ENCODE results near the gene ABCD4.

The ABCD4 gene

DNA sequence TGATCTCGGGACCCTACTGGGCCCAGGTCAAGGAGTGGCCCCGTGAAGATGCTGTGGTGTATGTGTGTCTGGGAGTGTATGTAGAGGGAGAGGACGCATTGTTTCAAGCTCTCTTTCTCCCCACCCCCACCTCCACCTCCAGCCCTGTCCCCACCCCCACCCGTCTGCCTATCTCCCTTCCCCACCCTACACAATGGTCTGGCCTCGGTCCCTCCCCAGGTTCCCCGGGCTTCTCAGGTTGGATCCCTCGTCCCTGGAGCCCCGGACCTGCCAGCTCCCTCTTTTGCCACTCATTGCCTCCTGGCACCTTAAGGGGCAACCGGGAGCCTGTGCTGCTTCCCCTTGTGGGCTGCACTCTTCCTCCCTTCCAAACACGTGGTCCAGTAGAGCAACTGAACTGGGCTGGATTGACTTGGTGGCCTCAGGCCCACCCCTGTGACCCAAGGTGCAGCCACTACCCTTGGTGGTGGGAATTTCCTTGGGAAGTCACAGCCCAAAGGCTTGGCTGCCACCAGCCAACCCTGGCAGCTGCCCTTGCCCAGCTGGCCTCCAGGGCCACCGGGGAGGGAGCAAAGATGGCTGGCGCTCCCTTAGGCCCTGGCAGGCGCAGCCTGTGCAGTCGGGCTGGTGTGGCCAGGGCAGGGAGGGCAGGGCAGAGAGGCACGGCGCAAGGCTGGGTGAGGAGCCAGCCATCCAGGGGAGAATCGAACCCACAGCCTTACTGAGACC lies 46.2 kb upstream of the ABCD4 start:
- Histone ChIP-seq H3K4me3 (ENCODE audit: low read depth, low read length) (no peak overlapping the region), H3K79me2 (no peaks in the 10 kb centered on the region), H3K9ac (no peak overlapping the region), H3K27me3 (ENCODE audit: control insufficient read depth, insufficient read depth, low read length) (no peaks in the 10 kb centered on the region), H3K4me1 (no peaks in the 10 kb centered on the region), H3K36me3 (ENCODE audit: control insufficient read depth, insufficient read depth, low read length) (no peaks in the 10 kb centered on the region), H3K4me2 (ENCODE audit: low read length) (no peak overlapping the region), H3K9me3 (ENCODE audit: control insufficient read depth, low read length) (no peaks in the 10 kb centered on the region), H3K27ac (no peak overlapping the region), H2AFZ (no peak overlapping the region)
- TF ChIP-seq, protein P1, sequence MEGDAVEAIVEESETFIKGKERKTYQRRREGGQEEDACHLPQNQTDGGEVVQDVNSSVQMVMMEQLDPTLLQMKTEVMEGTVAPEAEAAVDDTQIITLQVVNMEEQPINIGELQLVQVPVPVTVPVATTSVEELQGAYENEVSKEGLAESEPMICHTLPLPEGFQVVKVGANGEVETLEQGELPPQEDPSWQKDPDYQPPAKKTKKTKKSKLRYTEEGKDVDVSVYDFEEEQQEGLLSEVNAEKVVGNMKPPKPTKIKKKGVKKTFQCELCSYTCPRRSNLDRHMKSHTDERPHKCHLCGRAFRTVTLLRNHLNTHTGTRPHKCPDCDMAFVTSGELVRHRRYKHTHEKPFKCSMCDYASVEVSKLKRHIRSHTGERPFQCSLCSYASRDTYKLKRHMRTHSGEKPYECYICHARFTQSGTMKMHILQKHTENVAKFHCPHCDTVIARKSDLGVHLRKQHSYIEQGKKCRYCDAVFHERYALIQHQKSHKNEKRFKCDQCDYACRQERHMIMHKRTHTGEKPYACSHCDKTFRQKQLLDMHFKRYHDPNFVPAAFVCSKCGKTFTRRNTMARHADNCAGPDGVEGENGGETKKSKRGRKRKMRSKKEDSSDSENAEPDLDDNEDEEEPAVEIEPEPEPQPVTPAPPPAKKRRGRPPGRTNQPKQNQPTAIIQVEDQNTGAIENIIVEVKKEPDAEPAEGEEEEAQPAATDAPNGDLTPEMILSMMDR (IDR thresholded peaks at IDR 0.05): no peak

DNA sequence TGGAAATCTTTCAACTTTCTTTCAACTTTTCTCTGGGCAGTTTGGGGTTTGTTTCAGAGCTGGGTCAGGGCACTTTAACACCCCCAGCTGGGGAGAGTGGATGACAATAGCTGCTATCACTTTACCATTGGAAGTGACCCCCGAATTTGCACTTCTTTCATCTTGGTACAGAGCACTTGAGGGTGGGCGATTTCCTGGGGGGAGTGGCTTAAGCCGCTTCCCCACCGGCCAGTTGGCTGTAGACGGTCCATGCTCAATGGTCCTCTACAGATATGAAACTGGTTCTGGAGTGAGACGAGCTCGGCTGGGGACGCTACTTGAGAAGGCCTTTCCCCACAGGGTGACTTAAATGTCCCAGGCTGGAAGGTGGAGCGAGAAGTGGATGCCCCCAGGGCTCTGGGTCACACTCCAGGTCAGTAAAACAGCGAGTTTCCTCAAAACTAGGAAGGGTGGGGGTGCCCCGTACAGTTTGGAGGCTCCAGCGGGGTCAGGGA lies 45.6 kb upstream of the ABCD4 start, which contains the start of gene VRTN:
Gene VRTN (plus strand): TSS at position 231 of the 494 bp plus-strand sequence. CDS start 8,313 bp downstream, outside the sequence.
- H3K4me3 ChIP-seq (ENCODE audit: low read depth, low read length): no peak within 1 kb of the TSS
- H3K27ac ChIP-seq: no peak within 1 kb of the TSS
- no peaks in the 10 kb centered on the region for H3K4me1 ChIP-seq
- TF ChIP-seq, protein P1 (IDR thresholded peaks at IDR 0.05): no peak
- H3K9me3 ChIP-seq (ENCODE audit: control insufficient read depth, low read length): no peaks in the 10 kb centered on the region
- H3K4me2 ChIP-seq (ENCODE audit: low read length): no peak within 1 kb of the TSS
- H2AFZ ChIP-seq: no peak within 1 kb of the TSS
- no peaks in the 10 kb centered on the region for H3K36me3 ChIP-seq (ENCODE audit: control insufficient read depth, insufficient read depth, low read length)
- H3K27me3 ChIP-seq (ENCODE audit: control insufficient read depth, insufficient read depth, low read length): no peaks in the 10 kb centered on the region
- H3K9ac ChIP-seq: no peak within 1 kb of the TSS
- H3K79me2 ChIP-seq: no peaks in the 10 kb centered on the region

DNA sequence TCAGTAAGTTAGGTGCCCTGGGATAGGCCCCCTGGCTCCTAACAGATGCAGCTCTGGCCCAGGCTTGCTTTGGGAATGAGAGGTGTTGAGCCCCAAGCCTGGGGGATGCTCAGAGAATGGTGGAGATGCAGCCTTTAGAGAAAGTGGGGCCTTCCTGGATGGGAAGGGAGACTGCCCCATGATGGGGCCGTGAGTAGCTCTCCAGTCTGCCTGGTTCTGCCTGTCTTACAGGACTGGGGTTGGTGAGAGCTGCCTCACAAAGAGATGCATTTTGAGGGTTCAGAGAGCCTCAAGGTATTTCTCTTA lies 45.0 kb upstream of the ABCD4 start:
- no peak overlapping the region for H3K27ac ChIP-seq
- TF ChIP-seq, protein P1 (IDR thresholded peaks at IDR 0.05): no peak
- H3K4me3 ChIP-seq (ENCODE audit: low read depth, low read length): no peak overlapping the region
- no peaks in the 10 kb centered on the region for H3K9me3 ChIP-seq (ENCODE audit: control insufficient read depth, low read length)
- H3K36me3 ChIP-seq (ENCODE audit: control insufficient read depth, insufficient read depth, low read length): no peaks in the 10 kb centered on the region
- no peak overlapping the region for H3K9ac ChIP-seq
- H2AFZ ChIP-seq: no peak overlapping the region
- H3K27me3 ChIP-seq (ENCODE audit: control insufficient read depth, insufficient read depth, low read length): no peaks in the 10 kb centered on the region
- H3K4me1 ChIP-seq: no peaks in the 10 kb centered on the region
- no peak overlapping the region for H3K4me2 ChIP-seq (ENCODE audit: low read length)
- no peaks in the 10 kb centered on the region for H3K79me2 ChIP-seq

DNA sequence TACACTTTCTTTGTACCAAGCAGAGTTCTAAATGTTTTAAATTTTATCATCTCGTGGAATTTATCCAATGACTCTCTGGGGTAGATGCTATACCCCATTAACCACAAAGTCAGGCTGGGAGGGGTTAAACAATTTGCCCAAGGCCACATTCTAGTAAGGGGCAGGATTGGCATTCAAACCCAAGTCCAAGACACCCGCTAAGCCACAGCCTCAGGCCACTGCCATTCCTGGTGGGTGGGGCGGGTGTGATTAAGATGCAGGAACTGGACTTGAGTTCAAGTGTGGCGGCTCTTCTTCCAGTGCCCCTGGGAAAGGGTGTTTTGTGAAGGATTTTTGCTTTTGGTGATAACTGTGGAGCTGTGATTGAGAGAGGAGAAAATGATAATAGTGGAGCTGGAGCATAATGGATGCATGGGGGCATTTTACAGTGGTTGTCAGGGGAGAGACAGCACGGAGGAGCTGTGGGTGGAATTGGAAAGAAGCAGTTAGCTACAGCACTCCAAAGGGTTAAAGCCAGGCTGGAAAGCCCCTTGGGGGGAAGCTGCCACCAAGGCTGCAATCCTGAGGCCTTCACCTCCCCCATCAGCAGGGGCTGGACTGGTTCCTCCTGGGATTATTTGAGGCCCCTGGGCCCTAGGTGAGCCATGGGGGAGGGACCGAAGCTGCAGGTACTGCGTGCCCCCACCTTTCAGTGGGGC lies 44.5 kb upstream of the ABCD4 start:
- Histone ChIP-seq H3K4me3 (ENCODE audit: low read depth, low read length) (no peak overlapping the region), H2AFZ (no peak overlapping the region), H3K79me2 (no peaks in the 10 kb centered on the region), H3K9me3 (ENCODE audit: control insufficient read depth, low read length) (no peaks in the 10 kb centered on the region), H3K4me2 (ENCODE audit: low read length) (no peak overlapping the region), H3K9ac (no peak overlapping the region), H3K4me1 (no peaks in the 10 kb centered on the region), H3K27ac (no peak overlapping the region), H3K36me3 (ENCODE audit: control insufficient read depth, insufficient read depth, low read length) (no peaks in the 10 kb centered on the region), H3K27me3 (ENCODE audit: control insufficient read depth, insufficient read depth, low read length) (no peaks in the 10 kb centered on the region)
- TF ChIP-seq, protein P1 (IDR thresholded peaks at IDR 0.05): no peak
